WERI-Rb-1 (cell line): ENCODE measurements around the gene AAMDC.

Source experiments
- DNase-seq: peaks from one replicate; pipeline ENCODE4 v3.0.0-alpha.2; 2020
- H3K27ac ChIP-seq: fragments of 250-450 bp; sonication (Bioruptor Pico); 2 replicates; pipeline ENCODE4 v1.5.1; 2020; ENCODE audit warnings: mild to moderate bottlenecking, moderate library complexity
- H3K27me3 ChIP-seq: fragments of 250-450 bp; sonication (Bioruptor Pico); 2 replicates; pipeline ENCODE4 v1.5.1; 2021; ENCODE audit warnings: mild to moderate bottlenecking, low read depth, moderate library complexity; ENCODE audit not compliant: insufficient read depth, severe bottlenecking
- H3K36me3 ChIP-seq: fragments of 250-450 bp; sonication (Bioruptor Pico); 2 replicates; pipeline ENCODE4 v1.5.1; 2020; ENCODE audit warnings: mild to moderate bottlenecking, moderate library complexity
- H3K4me3 ChIP-seq: 2 replicates; pipeline ENCODE4 v1.5.1; 2011; ENCODE audit warnings: low read depth, mild to moderate bottlenecking, control low read depth, low read length
- H3K9me3 ChIP-seq: fragments of 250-450 bp; sonication (Bioruptor Pico); 2 replicates; pipeline ENCODE4 v1.5.1; 2021; ENCODE audit warnings: mild to moderate bottlenecking, moderate library complexity; ENCODE audit not compliant: severe bottlenecking
- CTCF ChIP-seq: IDR thresholded peaks from 2 replicates; pipeline ENCODE4 v1.5.1; 2011; ENCODE audit warnings: low read depth, mild to moderate bottlenecking, control low read depth, inconsistent platforms, low read length

The AAMDC gene

GRCh38 chr11:77793972-77794371 lies 27.0 kb upstream of the AAMDC start:
- H3K27me3 ChIP-seq, result no peaks in the 10 kb centered on the region
- TF ChIP-seq CTCF, result no peak

GRCh38 chr11:77799338-77799737 lies 21.6 kb upstream of the AAMDC start:
- Histone ChIP-seq H3K27me3 (no peaks in the 10 kb centered on the region), H3K27ac (no peak overlapping the region), H3K4me3 (no peak overlapping the region), H3K9me3 (no peaks in the 10 kb centered on the region), H3K36me3 (no peaks in the 10 kb centered on the region)
- DNase-seq, result no peak
- no peak for TF ChIP-seq CTCF

More at GRCh38 chr11:77793972-77794371, 27.0 kb upstream of the AAMDC start:
- Histone ChIP-seq H3K36me3 (no peaks in the 10 kb centered on the region; the same call in 1 of the 2 replicates), H3K9me3 (no peaks in the 10 kb centered on the region), H3K4me3 (no peak overlapping the region), H3K27ac (no peak overlapping the region)
- no peak for DNase-seq

- Histone ChIP-seq H3K27me3 (no peaks in the 10 kb centered on the region), H3K9me3 (no peaks in the 10 kb centered on the region), H3K4me3 (no peak overlapping the region), H3K27ac (no peak overlapping the region), H3K36me3 (no peaks in the 10 kb centered on the region)
- no peak for TF ChIP-seq CTCF
- no peak for DNase-seq
These were observed 20.5 kb upstream of the AAMDC start for GRCh38 chr11:77800449-77800848.

- Histone ChIP-seq H3K4me3 (no peak overlapping the region), H3K27ac (no peak overlapping the region), H3K36me3 (no peaks in the 10 kb centered on the region), H3K9me3 (no peaks in the 10 kb centered on the region), H3K27me3 (no peaks in the 10 kb centered on the region)
- no peak for TF ChIP-seq CTCF
- no peak for DNase-seq
These were observed 19.5 kb upstream of the AAMDC start for GRCh38 chr11:77801477-77801876.

- H3K27ac ChIP-seq, result no peak overlapping the region
- no peak overlapping the region for H3K4me3 ChIP-seq
- H3K27me3 ChIP-seq, result no peaks in the 10 kb centered on the region
- DNase-seq, result no peak
- no peak for TF ChIP-seq CTCF
- peaks cover 9% of the 10 kb centered on the region for H3K36me3 ChIP-seq
- H3K9me3 ChIP-seq, result no peaks in the 10 kb centered on the region
These were observed 14.5 kb upstream of the AAMDC start for GRCh38 chr11:77806415-77806814.

GRCh38 chr11:77806993-77807392 lies 14.0 kb upstream of the AAMDC start:
- Histone ChIP-seq H3K4me3 (no peak overlapping the region), H3K36me3 (peaks cover 11% of the 10 kb centered on the region), H3K27me3 (no peaks in the 10 kb centered on the region), H3K27ac (no peak overlapping the region), H3K9me3 (no peaks in the 10 kb centered on the region)
- DNase-seq, result no peak
- TF ChIP-seq CTCF, result no peak
